ENCODE measurements around the gene ATP6V1E1. TPM values are rescaled to one million over a fixed set of nuclear protein-coding genes. Genes with fewer than 3 reads are reported as not detected.

ATP6V1E1 gene
- total and polyA plus RNA-seq, 2 of the 13 experiments (the other 11 are each of a cell fraction or from before 2014, with no cell fraction given), result 69.3 to 90.9 TPM

DNA sequence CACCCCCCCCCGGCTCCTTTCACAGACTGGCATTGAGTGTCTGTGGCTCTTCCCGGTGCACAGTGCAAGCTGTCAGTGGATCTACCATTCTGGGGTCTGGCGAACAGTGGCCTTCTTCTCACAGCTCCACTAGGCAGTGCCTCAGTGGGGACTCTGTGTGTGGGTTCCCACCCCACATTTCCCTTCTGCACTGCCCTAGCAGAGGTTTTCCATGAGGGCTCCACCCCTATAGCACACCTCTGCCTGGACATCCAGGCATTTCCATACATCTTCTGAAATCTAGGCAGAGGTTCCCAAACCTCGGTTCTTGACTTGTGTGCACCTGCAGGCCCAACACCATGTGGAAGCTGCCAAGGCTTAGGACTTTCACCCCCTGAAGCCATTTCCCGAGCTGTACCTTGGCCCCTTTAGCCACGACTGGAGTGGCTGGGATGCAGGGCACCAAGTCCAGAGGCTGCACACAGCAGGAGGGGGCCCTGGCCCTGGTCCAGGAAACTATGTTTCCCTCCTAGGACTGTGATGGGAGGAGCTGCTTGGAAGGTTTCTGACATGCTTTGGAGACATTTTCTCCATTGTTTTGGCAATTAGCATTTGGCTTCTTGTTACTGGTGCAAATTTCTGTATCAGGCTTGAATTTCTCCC is 36.0 kb upstream of the ATP6V1E1 start (continued):
- TF ChIP-seq POLR2AphosphoS5 (IDR thresholded peaks at IDR 0.05; ENCODE audit: low read depth, low read length) (no peak), POGK (CRISPR knock-in tag; conservative IDR thresholded peaks at IDR 0.05) (no peak), ZNF280B (CRISPR knock-in tag; IDR thresholded peaks at IDR 0.05; ENCODE audit: borderline replicate concordance) (0 out of 2 replicates have a peak, but pooled peaks have one; percentile 23), PRDM10 (CRISPR knock-in tag; IDR thresholded peaks at IDR 0.05; ENCODE audit: low read depth) (no peak), POLR2G (IDR thresholded peaks at IDR 0.05; ENCODE audit: low read depth, low read length) (no peak), ZNF558 (CRISPR knock-in tag; IDR thresholded peaks at IDR 0.05; ENCODE audit: borderline replicate concordance) (no peak), HMG20A (CRISPR knock-in tag; IDR thresholded peaks at IDR 0.05; ENCODE audit: borderline replicate concordance) (no peak), ZMYM4 (CRISPR knock-in tag; IDR thresholded peaks at IDR 0.05) (0 out of 2 replicates have a peak, but pooled peaks have one; percentile 25), BATF2 (CRISPR knock-in tag; IDR thresholded peaks at IDR 0.05) (no peak), ZNF687 (CRISPR knock-in tag; IDR thresholded peaks at IDR 0.05) (peak; percentile 44), RBFOX2 (IDR thresholded peaks at IDR 0.05; ENCODE audit: low read depth, low read length) (no peak), ZMYM2 (CRISPR knock-in tag; IDR thresholded peaks at IDR 0.05) (0 out of 2 replicates have a peak, but pooled peaks have one; percentile 37)
- TF ChIP-seq, protein P1, sequence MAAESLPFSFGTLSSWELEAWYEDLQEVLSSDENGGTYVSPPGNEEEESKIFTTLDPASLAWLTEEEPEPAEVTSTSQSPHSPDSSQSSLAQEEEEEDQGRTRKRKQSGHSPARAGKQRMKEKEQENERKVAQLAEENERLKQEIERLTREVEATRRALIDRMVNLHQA (CRISPR knock-in tag; IDR thresholded peaks at IDR 0.05), result no peak
- TF ChIP-seq, protein P2, sequence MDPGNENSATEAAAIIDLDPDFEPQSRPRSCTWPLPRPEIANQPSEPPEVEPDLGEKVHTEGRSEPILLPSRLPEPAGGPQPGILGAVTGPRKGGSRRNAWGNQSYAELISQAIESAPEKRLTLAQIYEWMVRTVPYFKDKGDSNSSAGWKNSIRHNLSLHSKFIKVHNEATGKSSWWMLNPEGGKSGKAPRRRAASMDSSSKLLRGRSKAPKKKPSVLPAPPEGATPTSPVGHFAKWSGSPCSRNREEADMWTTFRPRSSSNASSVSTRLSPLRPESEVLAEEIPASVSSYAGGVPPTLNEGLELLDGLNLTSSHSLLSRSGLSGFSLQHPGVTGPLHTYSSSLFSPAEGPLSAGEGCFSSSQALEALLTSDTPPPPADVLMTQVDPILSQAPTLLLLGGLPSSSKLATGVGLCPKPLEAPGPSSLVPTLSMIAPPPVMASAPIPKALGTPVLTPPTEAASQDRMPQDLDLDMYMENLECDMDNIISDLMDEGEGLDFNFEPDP (CRISPR knock-in tag; conservative IDR thresholded peaks at IDR 0.05), result 0 out of 2 replicates have a peak, but pooled peaks have one; percentile 34

Data from HepG2 (cell line).